OCI-LY7 (cell line): Measurements from ENCODE around the gene ADD3. TPM values are rescaled to one million over a fixed set of nuclear protein-coding genes. Genes with fewer than 3 reads are reported as not detected.

Experiments
- BruUV-seq: library from RNA; stranded (reverse); fragments of 400-500 nt; replicated peaks from 2 replicates; lab custom pipeline; 2021; lab: Mats Ljungman, UMichigan
- CTCF ChIA-PET: fragments of 300-600 bp; sonication (Branson Sonifier 250); formaldehyde crosslinking; loops from one replicate; lab custom pipeline; 2022; ENCODE audit warnings: antibody characterized with exemption; ENCODE audit not compliant: unreplicated experiment; lab: Charles Lee
- POLR2A ChIA-PET: fragments of 300-600 bp; sonication (Branson Sonifier 250); formaldehyde crosslinking; loops from one replicate; lab custom pipeline; 2022; ENCODE audit warnings: antibody characterized with exemption; lab: Charles Lee
- DNase-seq: peaks from one replicate; pipeline ENCODE4 v3.0.0-alpha.2; 2015; ENCODE audit warnings: low spot score
- H2AFZ ChIP-seq: fragments of 200-600 bp; sonication (generic), shearing (Covaris generic); 2 replicates; pipeline ENCODE4 v1.6.1; 2014; ENCODE audit warnings: mild to moderate bottlenecking, antibody characterized with exemption, low read length, moderate library complexity
- H3K27ac ChIP-seq: fragments of 200-600 bp; sonication (generic); 2 replicates; pipeline ENCODE4 v1.5.1; 2014; ENCODE audit warnings: mixed run types, low read depth, mild to moderate bottlenecking, moderate library complexity, low read length, inconsistent platforms; ENCODE audit not compliant: poor library complexity, severe bottlenecking
- H3K36me3 ChIP-seq: fragments of 200-600 bp; sonication (generic); 2 replicates; pipeline ENCODE4 v1.6.1; 2014; ENCODE audit warnings: mild to moderate bottlenecking, antibody characterized with exemption, low read length, moderate library complexity, mixed read lengths; ENCODE audit not compliant: insufficient read depth
- H3K4me1 ChIP-seq: fragments of 200-600 bp; sonication (generic); 2 replicates; pipeline ENCODE4 v1.5.1; 2014; ENCODE audit warnings: mild to moderate bottlenecking, low read length; ENCODE audit not compliant: insufficient read depth, poor library complexity, severe bottlenecking
- H3K4me2 ChIP-seq: fragments of 200-600 bp; sonication (generic); 2 replicates; pipeline ENCODE4 v1.6.1; 2014; ENCODE audit warnings: mild to moderate bottlenecking, low read length
- H3K4me3 ChIP-seq: fragments of 200-600 bp; sonication (generic); 2 replicates; pipeline ENCODE4 v1.5.1; 2014; ENCODE audit warnings: mild to moderate bottlenecking, low read depth, low read length; ENCODE audit not compliant: poor library complexity, severe bottlenecking
- H3K79me2 ChIP-seq: fragments of 200-600 bp; sonication (generic); 2 replicates; pipeline ENCODE4 v1.6.1; 2016; ENCODE audit warnings: low read depth, mild to moderate bottlenecking, low read length, moderate library complexity, mixed read lengths; ENCODE audit not compliant: insufficient read depth
- H3K9me2 ChIP-seq: fragments of 200-600 bp; sonication (generic); 2 replicates; pipeline ENCODE4 v1.6.1; 2016; ENCODE audit warnings: mild to moderate bottlenecking, low read length, mixed read lengths; ENCODE audit not compliant: insufficient read depth
- H3K9me3 ChIP-seq: fragments of 200-600 bp; sonication (generic); 2 replicates; pipeline ENCODE4 v1.6.1; 2014; ENCODE audit warnings: mild to moderate bottlenecking, mixed run types, low read length, mixed read lengths
- H4K20me1 ChIP-seq: fragments of 200-600 bp; sonication (generic); 2 replicates; pipeline ENCODE4 v1.6.1; 2014; ENCODE audit warnings: mild to moderate bottlenecking, antibody characterized with exemption, low read length, moderate library complexity, mixed read lengths; ENCODE audit not compliant: insufficient read depth
- CTCF ChIP-seq: fragments of 200-600 bp; sonication (generic); conservative IDR thresholded peaks from 2 replicates; pipeline ENCODE4 v1.5.1; 2014; ENCODE audit warnings: mild to moderate bottlenecking, antibody characterized with exemption, low read length, moderate library complexity, mixed read lengths
- EZH2phosphoT487 ChIP-seq: fragments of 200-600 bp; sonication (generic); IDR thresholded peaks from 2 replicates; pipeline ENCODE4 v1.6.1; 2018; ENCODE audit warnings: low read depth, borderline replicate concordance, mild to moderate bottlenecking, mixed run types, antibody characterized with exemption, low read length, moderate library complexity, mixed read lengths
- intact Hi-C: fragments of 100-400 bp; cut with micrococcal nuclease; formaldehyde crosslinking; loops from one replicate; pipeline ENCODE4 v1.10.0; 2022; ENCODE audit not compliant: unreplicated experiment
- total RNA-seq, 2 experiments: library from RNA; depleted of rRNA in 1 of 2; stranded (reverse); fragments of >200 nt in 1 of 2; shearing (Covaris generic) in 1 of 2; gene quantifications; 2 replicates each; pipeline ENCODE4 v1.2.3, GENCODE V29; 2014 to 2022

ADD3 gene
- total RNA-seq, 2 experiments from 2014 or later, result 75.8 to 89.7 TPM

DNA sequence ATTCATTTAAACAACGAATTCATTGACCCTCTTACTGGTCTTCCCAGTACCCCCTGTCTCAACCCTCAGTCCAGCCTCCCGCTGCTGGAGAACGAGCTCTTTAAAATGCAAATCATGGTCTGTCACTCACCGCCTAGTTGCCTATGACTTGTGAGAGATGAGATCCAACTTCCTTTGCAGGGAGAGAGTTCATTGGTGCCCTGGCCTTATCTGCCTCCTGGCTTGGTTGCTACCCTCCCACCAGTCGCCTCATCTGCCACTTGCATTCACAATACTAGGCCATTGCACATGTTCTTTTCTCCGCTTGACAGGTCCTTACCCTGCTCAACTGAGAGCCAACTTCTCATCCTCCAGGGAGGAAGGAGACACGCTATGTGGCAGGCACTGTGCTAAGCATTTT, 145.6 kb downstream of the ADD3 start:
- no TSS peak for BruUV-seq
- H3K9me3 ChIP-seq, result no peaks in the 10 kb centered on the region
- intact Hi-C loops, result no loop called here
- H2AFZ ChIP-seq, result no peak overlapping the region
- no peak overlapping the region for H3K4me2 ChIP-seq
- H3K79me2 ChIP-seq, result no peaks in the 10 kb centered on the region
- DNase-seq, result peak; percentile 10
- peaks cover 10% of the 10 kb centered on the region for H3K4me1 ChIP-seq
- H3K4me3 ChIP-seq, result no peak overlapping the region
- TF ChIP-seq CTCF, result no peak
- TF ChIP-seq EZH2phosphoT487, result no peak
- H3K36me3 ChIP-seq, result no peaks in the 10 kb centered on the region
- no peak overlapping the region for H3K27ac ChIP-seq
- ChIA-PET CTCF (no interaction called here), POLR2A (interaction anchor here (0.6 kb wide), 1 partner anchor 46 kb away, joined by 3 read pairs; no protein-coding TSS in a partner anchor)
- H3K9me2 ChIP-seq, result no peaks in the 10 kb centered on the region
- H4K20me1 ChIP-seq, result no peaks in the 10 kb centered on the region

DNA sequence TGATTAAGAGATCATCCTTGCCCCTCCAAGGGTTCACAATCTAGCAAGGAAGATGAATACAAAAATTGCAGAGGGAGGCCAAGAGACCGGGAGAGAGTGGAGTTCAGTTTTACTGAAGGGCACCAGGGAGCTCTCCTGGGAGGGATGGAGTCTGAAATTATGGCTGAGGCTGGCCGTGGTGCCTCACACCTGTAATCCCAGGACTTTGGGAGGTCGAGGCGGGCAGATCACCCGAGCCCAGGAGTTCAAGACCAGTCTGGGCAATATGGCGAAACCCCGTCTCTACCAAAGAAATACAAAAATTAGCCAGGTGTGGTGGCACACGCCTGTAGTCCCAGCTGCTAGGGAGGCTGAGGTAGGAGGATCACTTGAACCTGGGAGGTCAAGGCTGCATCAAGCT, 148.3 kb downstream of the ADD3 start:
- no peaks in the 10 kb centered on the region for H3K9me3 ChIP-seq
- H3K79me2 ChIP-seq, result no peaks in the 10 kb centered on the region
- POLR2A ChIA-PET, result no interaction called here
- no peaks in the 10 kb centered on the region for H4K20me1 ChIP-seq
- no peak for DNase-seq
- H2AFZ ChIP-seq, result no peak overlapping the region
- CTCF ChIA-PET, result interaction anchor here (0.6 kb wide), 1 partner anchor 292 kb away, joined by 5 read pairs; no protein-coding TSS in a partner anchor
- H3K27ac ChIP-seq, result no peak overlapping the region
- H3K4me3 ChIP-seq, result no peak overlapping the region
- no peak overlapping the region for H3K4me2 ChIP-seq
- intact Hi-C loops, result no loop called here
- no peaks in the 10 kb centered on the region for H3K36me3 ChIP-seq
- no peak for TF ChIP-seq EZH2phosphoT487
- no peak for TF ChIP-seq CTCF
- BruUV-seq, result no TSS peak
- peaks cover 10% of the 10 kb centered on the region for H3K4me1 ChIP-seq
- no peaks in the 10 kb centered on the region for H3K9me2 ChIP-seq

- no peak for DNase-seq
- Histone ChIP-seq H3K4me1 (peaks cover 10% of the 10 kb centered on the region), H3K27ac (no peak overlapping the region), H3K36me3 (no peaks in the 10 kb centered on the region), H3K9me2 (no peaks in the 10 kb centered on the region), H2AFZ (no peak overlapping the region), H3K4me3 (no peak overlapping the region), H3K79me2 (no peaks in the 10 kb centered on the region), H3K4me2 (no peak overlapping the region), H3K9me3 (no peaks in the 10 kb centered on the region), H4K20me1 (no peaks in the 10 kb centered on the region)
- CTCF ChIA-PET, result no interaction called here
- POLR2A ChIA-PET, result no interaction called here
- BruUV-seq, result no TSS peak
- intact Hi-C loops, result no loop called here
- TF ChIP-seq CTCF, result no peak
Observed at GRCh38 chr10:110158051-110159005, 150.5 kb downstream of the ADD3 start.
